PC-3 (cell line): ENCODE data around the gene NAV2. TPM values are rescaled to one million over a fixed set of nuclear protein-coding genes. Genes with fewer than 3 reads are reported as not detected.
A peak's percentile ranks its signal among the peaks of the same experiment; 100 is the strongest.

Experiments used
- ATAC-seq: fragments of 200-7000 bp; cut with Tn5 transposase; 2 replicates; pipeline ENCODE4 v1.9.1; 2020; ENCODE audit warnings: mild to moderate bottlenecking, moderate library complexity
- BruUV-seq: library from RNA; stranded (reverse); fragments of 400-500 nt; replicated peaks from 2 replicates; lab custom pipeline; 2021; lab: Mats Ljungman, UMichigan
- CTCF ChIA-PET: fragments of 300-600 bp; sonication (Branson Sonifier 250); formaldehyde crosslinking; loops from one replicate; lab custom pipeline; 2022; ENCODE audit warnings: antibody characterized with exemption; lab: Charles Lee
- POLR2A ChIA-PET: fragments of 300-600 bp; sonication (Branson Sonifier 250); formaldehyde crosslinking; loops from one replicate; lab custom pipeline; 2022; ENCODE audit warnings: antibody characterized with exemption; ENCODE audit not compliant: unreplicated experiment; lab: Charles Lee
- DNase-seq: peaks from one replicate; pipeline ENCODE4 v3.0.0-alpha.2; 2015
- H2AFZ ChIP-seq: fragments of 300-600 bp; sonication (generic); 2 replicates; pipeline ENCODE4 v1.6.0; 2016; ENCODE audit warnings: antibody characterized with exemption, low read length
- H3F3A ChIP-seq: fragments of 300-600 bp; sonication (generic); one replicate; pipeline ENCODE4 v1.6.0; 2017; ENCODE audit warnings: antibody characterized with exemption, low read length, control low read depth, mild to moderate bottlenecking; ENCODE audit not compliant: unreplicated experiment
- H3K27ac ChIP-seq: fragments of 300-600 bp; sonication (generic); 2 replicates; pipeline ENCODE4 v1.5.1; 2016; ENCODE audit warnings: mild to moderate bottlenecking, low read length
- H3K27me3 ChIP-seq: fragments of 300-600 bp; sonication (generic); 2 replicates; pipeline ENCODE4 v1.6.1; 2016; ENCODE audit warnings: low read length, mixed read lengths
- H3K36me3 ChIP-seq: fragments of 300-600 bp; sonication (generic); 2 replicates; pipeline ENCODE4 v1.6.1; 2016; ENCODE audit warnings: low read depth, mixed run types, low read length, mixed read lengths
- H3K4me1 ChIP-seq: fragments of 300-600 bp; sonication (generic); 2 replicates; pipeline ENCODE4 v1.5.1; 2016; ENCODE audit warnings: low read length; ENCODE audit not compliant: insufficient read depth
- H3K4me2 ChIP-seq: fragments of 300-600 bp; sonication (generic); 2 replicates; pipeline ENCODE4 v1.6.0; 2016; ENCODE audit warnings: low read length
- H3K4me3 ChIP-seq: fragments of 300-600 bp; sonication (generic); 2 replicates; pipeline ENCODE4 v1.5.1; 2016; ENCODE audit warnings: mild to moderate bottlenecking, low read length, mixed read lengths
- H3K79me2 ChIP-seq: fragments of 300-600 bp; sonication (generic); 2 replicates; pipeline ENCODE4 v1.6.1; 2017; ENCODE audit warnings: low read length, mixed read lengths
- H3K9ac ChIP-seq: fragments of 300-600 bp; sonication (generic); 2 replicates; pipeline ENCODE4 v1.6.0; 2016; ENCODE audit warnings: mild to moderate bottlenecking, low read length
- H3K9me2 ChIP-seq: fragments of 300-600 bp; sonication (generic); replicated peaks from 2 replicates; pipeline ENCODE4 v1.6.1; 2016; ENCODE audit warnings: mixed run types, low read length, mixed read lengths
- H3K9me3 ChIP-seq: fragments of 300-600 bp; sonication (generic); 2 replicates; pipeline ENCODE4 v1.6.1; 2016; ENCODE audit warnings: low read length, mixed read lengths
- H4K20me1 ChIP-seq: fragments of 300-600 bp; sonication (generic); 2 replicates; pipeline ENCODE4 v1.6.1; 2016; ENCODE audit warnings: low read length, mixed read lengths
- EZH2 ChIP-seq: fragments of 300-600 bp; sonication (generic); IDR thresholded peaks from one replicate; pipeline ENCODE4 v1.6.1; 2017; ENCODE audit warnings: antibody characterized with exemption, mild to moderate bottlenecking, low read length; ENCODE audit not compliant: unreplicated experiment
- EZH2phosphoT487 ChIP-seq: fragments of 300-600 bp; sonication (generic); IDR thresholded peaks from 2 replicates; pipeline ENCODE4 v1.6.1; 2018; ENCODE audit warnings: mild to moderate bottlenecking, antibody characterized with exemption, low read length, borderline replicate concordance
- intact Hi-C: fragments of 100-400 bp; cut with micrococcal nuclease; formaldehyde crosslinking; loops from 2 replicates; pipeline ENCODE4 v1.9.0; 2023
- total RNA-seq: library from RNA; depleted of rRNA; stranded (reverse); fragments of >200 nt; gene quantifications from 2 replicates; pipeline ENCODE4 v1.2.3, GENCODE V29; 2014
- TF ChIP-seq, protein P1 (sequence below): fragments of 300-600 bp; sonication (generic); conservative IDR thresholded peaks from 2 replicates; pipeline ENCODE4 v1.5.1; 2017; ENCODE audit warnings: antibody characterized with exemption, low read depth, mild to moderate bottlenecking, low read length

Gene NAV2
- total RNA-seq, 1 experiment from 2014 or later, result 10.4 TPM

DNA sequence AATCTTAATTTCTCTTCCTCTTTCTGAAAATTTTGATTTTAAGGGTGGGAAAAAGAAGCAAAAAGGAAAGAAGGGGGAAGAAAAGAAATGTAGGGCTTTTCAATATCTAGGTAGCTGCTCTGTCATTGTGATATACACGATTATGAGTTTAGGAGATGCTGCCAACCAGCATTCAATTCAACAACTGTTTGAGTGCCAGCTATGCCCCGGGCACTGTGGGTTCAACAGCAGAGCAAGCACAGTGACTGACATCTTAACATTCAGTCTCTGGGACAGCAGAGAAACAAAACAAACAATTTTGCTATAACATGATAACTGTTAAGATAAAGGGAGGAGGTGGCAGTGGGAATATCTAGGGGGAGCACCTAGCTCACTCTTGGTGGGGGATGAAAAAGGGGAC is 356.1 kb downstream of the NAV2 start:
- Histone ChIP-seq H4K20me1 (no peaks in the 10 kb centered on the region), H3K4me2 (no peak overlapping the region), H3K4me1 (peaks cover 4% of the 10 kb centered on the region; the same call in 1 of the 2 replicates), H2AFZ (no peak overlapping the region), H3K4me3 (no peak overlapping the region), H3K27me3 (no peaks in the 10 kb centered on the region), H3K79me2 (no peaks in the 10 kb centered on the region), H3K9me3 (no peaks in the 10 kb centered on the region), H3K9me2 (no peaks in the 10 kb centered on the region), H3K27ac (no peak overlapping the region), H3K36me3 (peaks cover 5% of the 10 kb centered on the region), H3F3A (no peaks in the 10 kb centered on the region), H3K9ac (no peak overlapping the region)
- intact Hi-C loops, result no loop called here
- no TSS peak for BruUV-seq
- ATAC-seq (no peak), DNase-seq (no peak)
- ChIA-PET CTCF (no interaction called here), POLR2A (no interaction called here)
- TF ChIP-seq EZH2phosphoT487 (no peak), EZH2 (no peak)
- TF ChIP-seq, protein P1, sequence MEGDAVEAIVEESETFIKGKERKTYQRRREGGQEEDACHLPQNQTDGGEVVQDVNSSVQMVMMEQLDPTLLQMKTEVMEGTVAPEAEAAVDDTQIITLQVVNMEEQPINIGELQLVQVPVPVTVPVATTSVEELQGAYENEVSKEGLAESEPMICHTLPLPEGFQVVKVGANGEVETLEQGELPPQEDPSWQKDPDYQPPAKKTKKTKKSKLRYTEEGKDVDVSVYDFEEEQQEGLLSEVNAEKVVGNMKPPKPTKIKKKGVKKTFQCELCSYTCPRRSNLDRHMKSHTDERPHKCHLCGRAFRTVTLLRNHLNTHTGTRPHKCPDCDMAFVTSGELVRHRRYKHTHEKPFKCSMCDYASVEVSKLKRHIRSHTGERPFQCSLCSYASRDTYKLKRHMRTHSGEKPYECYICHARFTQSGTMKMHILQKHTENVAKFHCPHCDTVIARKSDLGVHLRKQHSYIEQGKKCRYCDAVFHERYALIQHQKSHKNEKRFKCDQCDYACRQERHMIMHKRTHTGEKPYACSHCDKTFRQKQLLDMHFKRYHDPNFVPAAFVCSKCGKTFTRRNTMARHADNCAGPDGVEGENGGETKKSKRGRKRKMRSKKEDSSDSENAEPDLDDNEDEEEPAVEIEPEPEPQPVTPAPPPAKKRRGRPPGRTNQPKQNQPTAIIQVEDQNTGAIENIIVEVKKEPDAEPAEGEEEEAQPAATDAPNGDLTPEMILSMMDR, result no peak

DNA sequence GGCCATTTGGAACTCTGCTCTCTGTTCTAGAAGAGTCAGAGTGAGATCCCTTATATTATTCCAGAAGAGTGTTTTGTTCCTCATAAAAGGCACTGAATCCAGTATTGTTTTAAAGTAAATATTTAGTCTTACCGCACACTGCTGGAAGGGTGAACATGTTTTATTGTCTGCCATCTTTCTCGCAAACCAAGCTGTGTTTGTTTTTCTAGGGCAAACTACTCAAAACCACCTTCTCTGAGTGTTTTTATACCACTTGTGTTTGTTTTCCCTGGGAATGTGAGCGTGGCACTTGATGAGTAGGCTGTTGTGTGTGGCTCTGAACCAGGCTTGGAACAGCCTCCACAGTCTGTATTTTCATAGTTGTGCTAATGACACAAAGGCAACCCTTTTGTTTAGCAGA is 357.8 kb downstream of the NAV2 start:
- ChIA-PET POLR2A (interaction anchor here (0.6 kb wide), 1 partner anchor 118 kb away, joined by 3 read pairs; no protein-coding TSS in a partner anchor), CTCF (interaction anchor here (0.6 kb wide), 1 partner anchor 65 kb away, joined by 3 read pairs; no protein-coding TSS in a partner anchor)
- H3K27me3 ChIP-seq, result no peaks in the 10 kb centered on the region
- no peaks in the 10 kb centered on the region for H3K79me2 ChIP-seq
- peak overlapping the region; percentile 44 for H3K27ac ChIP-seq
- TF ChIP-seq EZH2phosphoT487 (no peak), EZH2 (no peak)
- TF ChIP-seq, protein P1, result no peak
- intact Hi-C loops, result loop anchor here (1.0 to 5.0 kb wide), 2 partner anchors 33 to 41 kb away; no protein-coding TSS in a partner anchor
- H3K36me3 ChIP-seq, result peaks cover 5% of the 10 kb centered on the region
- H3F3A ChIP-seq, result no peaks in the 10 kb centered on the region
- peak; percentile 30 for DNase-seq
- ATAC-seq, result peak; percentile 88
- H3K4me2 ChIP-seq, result no peak overlapping the region
- H4K20me1 ChIP-seq, result no peaks in the 10 kb centered on the region
- no peaks in the 10 kb centered on the region for H3K9me2 ChIP-seq
- H2AFZ ChIP-seq, result no peak overlapping the region
- BruUV-seq, result no TSS peak
- H3K9me3 ChIP-seq, result no peaks in the 10 kb centered on the region
- H3K4me1 ChIP-seq, result peaks cover 4% of the 10 kb centered on the region; the same call in 1 of the 2 replicates
- no peak overlapping the region for H3K4me3 ChIP-seq
- H3K9ac ChIP-seq, result no peak overlapping the region

DNA sequence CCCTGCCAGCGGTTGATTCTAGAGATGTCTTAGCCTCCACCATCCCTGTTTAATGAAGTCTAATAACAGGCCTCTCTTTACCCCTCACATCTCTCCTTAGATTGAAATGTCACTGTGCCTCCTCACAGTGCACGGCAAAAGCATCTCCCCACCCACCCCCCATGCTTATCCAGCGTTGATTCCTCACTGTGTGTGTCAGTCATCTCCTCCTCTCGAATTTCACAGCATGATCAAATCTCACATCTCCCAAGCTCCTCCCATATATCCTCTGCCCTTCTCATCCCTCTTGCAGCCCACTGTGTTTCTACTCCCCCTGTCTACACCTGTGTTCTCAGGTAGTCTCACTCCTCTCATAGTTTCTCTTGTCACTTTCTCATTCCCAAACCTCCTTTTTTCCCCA is 363.0 kb downstream of the NAV2 start:
- Histone ChIP-seq H3K4me1 (no peaks in the 10 kb centered on the region), H3F3A (no peaks in the 10 kb centered on the region), H3K4me3 (no peak overlapping the region), H3K27ac (no peak overlapping the region), H3K9ac (no peak overlapping the region), H3K36me3 (peaks cover 6% of the 10 kb centered on the region; the same call in 1 of the 2 replicates), H3K27me3 (no peaks in the 10 kb centered on the region), H3K9me2 (no peaks in the 10 kb centered on the region), H2AFZ (no peak overlapping the region), H3K9me3 (no peaks in the 10 kb centered on the region), H3K79me2 (no peaks in the 10 kb centered on the region), H3K4me2 (no peak overlapping the region), H4K20me1 (no peaks in the 10 kb centered on the region)
- intact Hi-C loops, result no loop called here
- POLR2A ChIA-PET, result no interaction called here
- CTCF ChIA-PET, result no interaction called here
- ATAC-seq (no peak), DNase-seq (no peak)
- TF ChIP-seq EZH2, result no peak
- TF ChIP-seq, protein P1, result no peak
- no peak for TF ChIP-seq EZH2phosphoT487
- BruUV-seq, result no TSS peak
